Keratinocyte (primary cell): ENCODE measurements around the gene CRB2.

ENCODE experiments used
- EZH2 ChIP-seq: IDR thresholded peaks from one replicate; pipeline ENCODE4 v1.6.1; 2012; ENCODE audit warnings: inconsistent platforms, mild to moderate bottlenecking, low read length, moderate library complexity
- TF ChIP-seq, protein P1 (sequence below), 3 experiments: IDR thresholded peaks in 1 of 3; conservative IDR thresholded peaks in 1 of 3; optimal IDR thresholded peaks in 1 of 3; 2 replicates in 2 of 3; 3 replicates in 1 of 3; pipeline versions ENCODE3 to v1.5.1; 2011; ENCODE audit warnings: low read length in 3 of 3, mild to moderate bottlenecking in 3 of 3, moderate library complexity in 2 of 3, control low read depth in 1 of 3, inconsistent platforms in 1 of 3; ENCODE audit not compliant: insufficient read depth in 2 of 3; ENCODE audit errors: extremely low read depth in 1 of 3

DNA sequence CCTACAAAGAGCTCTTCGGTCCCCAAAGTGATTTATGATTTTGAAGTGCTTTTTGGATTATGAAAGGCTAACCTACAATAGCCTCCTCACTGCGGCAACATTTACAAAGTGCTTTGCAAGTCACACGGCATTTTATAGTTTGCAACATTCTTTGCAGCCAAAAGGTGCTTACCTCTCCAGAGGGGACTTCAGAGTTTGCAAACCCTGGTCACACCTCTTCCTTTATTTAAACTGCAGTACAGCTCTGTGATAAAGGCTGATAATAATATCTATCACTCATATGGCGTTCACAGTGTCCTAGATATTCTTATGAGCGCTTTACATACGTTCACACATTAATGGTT, 20.0 kb upstream of the CRB2 start:
- no peak for TF ChIP-seq EZH2
- TF ChIP-seq, protein P1, sequence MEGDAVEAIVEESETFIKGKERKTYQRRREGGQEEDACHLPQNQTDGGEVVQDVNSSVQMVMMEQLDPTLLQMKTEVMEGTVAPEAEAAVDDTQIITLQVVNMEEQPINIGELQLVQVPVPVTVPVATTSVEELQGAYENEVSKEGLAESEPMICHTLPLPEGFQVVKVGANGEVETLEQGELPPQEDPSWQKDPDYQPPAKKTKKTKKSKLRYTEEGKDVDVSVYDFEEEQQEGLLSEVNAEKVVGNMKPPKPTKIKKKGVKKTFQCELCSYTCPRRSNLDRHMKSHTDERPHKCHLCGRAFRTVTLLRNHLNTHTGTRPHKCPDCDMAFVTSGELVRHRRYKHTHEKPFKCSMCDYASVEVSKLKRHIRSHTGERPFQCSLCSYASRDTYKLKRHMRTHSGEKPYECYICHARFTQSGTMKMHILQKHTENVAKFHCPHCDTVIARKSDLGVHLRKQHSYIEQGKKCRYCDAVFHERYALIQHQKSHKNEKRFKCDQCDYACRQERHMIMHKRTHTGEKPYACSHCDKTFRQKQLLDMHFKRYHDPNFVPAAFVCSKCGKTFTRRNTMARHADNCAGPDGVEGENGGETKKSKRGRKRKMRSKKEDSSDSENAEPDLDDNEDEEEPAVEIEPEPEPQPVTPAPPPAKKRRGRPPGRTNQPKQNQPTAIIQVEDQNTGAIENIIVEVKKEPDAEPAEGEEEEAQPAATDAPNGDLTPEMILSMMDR (optimal IDR thresholded peaks at IDR 0.05 in 1 of 3, IDR thresholded peaks at IDR 0.05 in 1 of 3, conservative IDR thresholded peaks at IDR 0.05 in 1 of 3; ENCODE audit: extremely low read depth in 1 of 3, insufficient read depth in 2 of 3, low read length in 3 of 3) = no peak
